Activated T-cell treated with anti-CD3 and anti-CD28 coated beads for 24 hours (primary cell): ENCODE measurements around the gene CHAC1.
"Not testable (repeated sequence)": the region's sequence is repeated elsewhere in the genome, so short reads cannot be mapped to it uniquely, and the experiment has no call there.

Experiments used
- DNase-seq: peaks from one replicate; pipeline ENCODE4 v3.0.0-alpha.2; 2020; ENCODE audit warnings: low read depth

The CHAC1 gene

GRCh38 chr15:40958146-40958545 lies 4.9 kb downstream of the CHAC1 start:
- DNase-seq = no peak

GRCh38 chr15:40958723-40959122 lies 5.5 kb downstream of the CHAC1 start:
- no peak for DNase-seq

- DNase-seq = no peak
Observed at GRCh38 chr15:40959331-40960141, 6.3 kb downstream of the CHAC1 start.

- no peak for DNase-seq
Observed at GRCh38 chr15:40960151-40960885, 7.0 kb downstream of the CHAC1 start.

GRCh38 chr15:40960925-40961324 lies 7.7 kb downstream of the CHAC1 start:
- DNase-seq = no peak

GRCh38 chr15:40961740-40962139 lies 8.5 kb downstream of the CHAC1 start:
- DNase-seq = not testable (repeated sequence)

GRCh38 chr15:40962317-40962716 lies 9.0 kb downstream of the CHAC1 start:
- not testable (repeated sequence) for DNase-seq

- DNase-seq = no peak
Observed at GRCh38 chr15:40963201-40963600, 9.9 kb downstream of the CHAC1 start.

GRCh38 chr15:40964006-40964405 lies 10.7 kb downstream of the CHAC1 start:
- no peak for DNase-seq

- no peak for DNase-seq
Observed at GRCh38 chr15:40964634-40965033, 11.4 kb downstream of the CHAC1 start.

- no peak for DNase-seq
Observed at GRCh38 chr15:40968290-40969085, 15.2 kb downstream of the CHAC1 start.

GRCh38 chr15:40969363-40969762 lies 16.1 kb downstream of the CHAC1 start:
- no peak for DNase-seq

GRCh38 chr15:40974879-40975278 lies 21.6 kb downstream of the CHAC1 start:
- DNase-seq = no peak

- no peak for DNase-seq
Observed at GRCh38 chr15:40976819-40977218, 23.5 kb downstream of the CHAC1 start.

GRCh38 chr15:40978141-40978540 lies 24.9 kb downstream of the CHAC1 start:
- DNase-seq = no peak

- DNase-seq = no peak
Observed at GRCh38 chr15:40978562-40978961, 25.3 kb downstream of the CHAC1 start.

GRCh38 chr15:40981186-40981585 lies 27.9 kb downstream of the CHAC1 start:
- DNase-seq = no peak

- DNase-seq = no peak
Observed at GRCh38 chr15:40982855-40983254, 29.6 kb downstream of the CHAC1 start.

- DNase-seq = no peak
Observed at GRCh38 chr15:40984406-40984805, 31.1 kb downstream of the CHAC1 start.

GRCh38 chr15:40984964-40985363 lies 31.7 kb downstream of the CHAC1 start:
- DNase-seq = no peak

GRCh38 chr15:40985541-40986330 lies 32.5 kb downstream of the CHAC1 start:
- no peak for DNase-seq

GRCh38 chr15:40986820-40987219 lies 33.5 kb downstream of the CHAC1 start:
- no peak for DNase-seq
